ENCODE data around the gene LY86. TPM values are rescaled to one million over a fixed set of nuclear protein-coding genes. Genes with fewer than 3 reads are reported as not detected.
A peak's percentile ranks its signal among the peaks of the same experiment; 100 is the strongest.

The LY86 gene
- total RNA-seq, 4 donors from 2014 or later: 1.2 to 1.8 (median 1.3) TPM

GRCh38 chr6:6686748-6687601 lies 98.5 kb downstream of the LY86 start:
- DNase-seq (ENCODE audit: extremely low spot score): no peak
- intact Hi-C loops (cut with DNase I): no loop called here
- no peaks in the 10 kb centered on the region for H3K27me3 ChIP-seq
- peak overlapping the region; percentile 17 to 43 (median 29) for H3K4me3 ChIP-seq
- 50% methylated on average over 25 of the region's 26 CpGs for WGBS
- peak overlapping the region; percentile 35 to 53 (median 46) for H3K27ac ChIP-seq (replicated peaks in 1 of 4)
- no peaks in the 10 kb centered on the region for H3K36me3 ChIP-seq
- peaks cover 31 to 43% (median 38%) of the 10 kb centered on the region in 4 donors for H3K4me1 ChIP-seq
- TF ChIP-seq EP300 (IDR thresholded peaks at IDR 0.05): no peak
- TF ChIP-seq POLR2AphosphoS5 (IDR thresholded peaks at IDR 0.05): peak; percentile 53 to 67
- no peaks in the 10 kb centered on the region for H3K9me3 ChIP-seq

DNA sequence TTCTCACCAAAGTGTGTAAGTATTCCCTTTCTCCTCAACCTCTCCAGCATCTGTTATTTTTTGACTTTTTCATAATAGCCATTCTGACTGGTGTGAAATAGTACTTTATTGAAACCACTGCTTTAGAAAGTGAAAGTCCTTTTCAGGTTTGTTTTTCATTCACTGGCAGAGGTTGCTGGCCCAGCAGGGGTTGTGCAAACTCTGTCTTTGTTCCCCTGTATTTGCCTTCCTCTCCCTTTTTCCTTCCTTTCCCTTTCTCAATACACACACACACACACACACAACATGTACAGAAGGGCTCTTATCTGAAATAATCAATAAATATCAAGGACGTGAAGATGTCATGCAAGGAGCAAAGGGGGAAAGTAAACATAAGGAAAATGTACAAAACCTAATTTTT lies 99.8 kb downstream of the LY86 start:
- H3K36me3 ChIP-seq: no peaks in the 10 kb centered on the region
- TF ChIP-seq CTCF (IDR thresholded peaks at IDR 0.05): no peak
- TF ChIP-seq POLR2A (IDR thresholded peaks at IDR 0.05; ENCODE audit: low read depth): no peak
- no peak for TF ChIP-seq EP300 (IDR thresholded peaks at IDR 0.05)
- no peak for TF ChIP-seq POLR2AphosphoS5 (IDR thresholded peaks at IDR 0.05)
- DNase-seq (ENCODE audit: extremely low spot score): no peak
- no peaks in the 10 kb centered on the region for H3K27me3 ChIP-seq
- intact Hi-C loops (cut with DNase I): no loop called here
- peaks cover 25 to 43% (median 38%) of the 10 kb centered on the region in 4 donors for H3K4me1 ChIP-seq
- H3K4me3 ChIP-seq: no peak overlapping the region
- 50% methylated on average over 1 of the region's 1 CpG for WGBS
- H3K27ac ChIP-seq (replicated peaks in 1 of 4): peak overlapping the region; percentile 12 to 73 (median 36)
- H3K9me3 ChIP-seq: no peaks in the 10 kb centered on the region

- no peaks in the 10 kb centered on the region for H3K9me3 ChIP-seq
- peak overlapping the region in 3 of 4 donors; percentile 12 to 73 (median 47) for H3K27ac ChIP-seq (replicated peaks in 1 of 4)
- intact Hi-C loops (cut with DNase I): no loop called here
- WGBS: 64% methylated on average over 1 of the region's 1 CpG
- H3K4me3 ChIP-seq: no peak overlapping the region
- TF ChIP-seq POLR2A (IDR thresholded peaks at IDR 0.05; ENCODE audit: low read depth): no peak
- no peak for TF ChIP-seq EP300 (IDR thresholded peaks at IDR 0.05)
- TF ChIP-seq POLR2AphosphoS5 (IDR thresholded peaks at IDR 0.05): no peak
- no peak for TF ChIP-seq CTCF (IDR thresholded peaks at IDR 0.05)
- peaks cover 0 to 4% (median 0%) of the 10 kb centered on the region in 4 donors for H3K27me3 ChIP-seq
- no peak for DNase-seq (ENCODE audit: extremely low spot score)
- no peaks in the 10 kb centered on the region for H3K36me3 ChIP-seq
- peaks cover 25 to 45% (median 38%) of the 10 kb centered on the region in 4 donors for H3K4me1 ChIP-seq
Measured at GRCh38 chr6:6688951-6689350, 100.4 kb downstream of the LY86 start.

DNA sequence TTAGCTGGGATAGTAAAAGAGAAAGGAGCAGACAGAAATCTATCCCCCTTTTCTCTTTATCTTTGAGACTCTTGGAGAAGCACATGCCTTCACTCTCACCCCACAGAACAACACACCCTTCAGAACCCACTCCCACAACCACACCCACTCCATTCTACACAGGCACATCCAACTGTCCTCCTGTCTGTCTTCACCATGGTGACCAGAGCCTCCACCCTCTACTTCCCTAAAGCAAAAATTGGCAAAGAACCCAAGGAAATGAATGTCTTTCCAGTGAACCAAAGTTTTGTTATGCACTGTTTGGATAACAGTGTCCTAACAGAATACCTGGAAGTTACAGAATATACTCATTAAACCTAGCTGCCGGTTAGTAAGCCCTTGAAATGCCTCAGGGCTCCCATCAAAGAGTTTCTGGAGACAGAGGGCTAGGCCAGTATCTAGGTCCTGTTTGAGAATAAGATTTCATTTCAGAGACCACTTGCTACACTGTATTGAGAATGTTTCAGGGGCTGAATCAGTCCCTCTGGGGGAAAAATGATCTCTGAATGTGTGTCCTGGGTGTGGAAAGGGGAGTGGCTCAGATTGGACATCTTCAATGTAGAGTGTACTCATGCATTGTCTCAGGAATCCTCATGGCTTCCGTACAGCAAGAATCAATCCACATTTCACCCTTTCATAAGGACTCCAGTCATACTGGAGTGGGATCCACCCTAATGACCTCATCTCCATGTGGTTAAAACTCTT lies 101.1 kb downstream of the LY86 start:
- H3K4me1 ChIP-seq: peaks cover 29 to 52% (median 41%) of the 10 kb centered on the region in 4 donors
- 43% methylated on average over 2 of the region's 2 CpGs for WGBS
- DNase-seq (ENCODE audit: extremely low spot score): no peak
- H3K9me3 ChIP-seq: no peaks in the 10 kb centered on the region
- H3K4me3 ChIP-seq: no peak overlapping the region
- TF ChIP-seq POLR2A (IDR thresholded peaks at IDR 0.05; ENCODE audit: low read depth): no peak
- TF ChIP-seq EP300 (IDR thresholded peaks at IDR 0.05): no peak
- no peak for TF ChIP-seq CTCF (IDR thresholded peaks at IDR 0.05)
- no peak for TF ChIP-seq POLR2AphosphoS5 (IDR thresholded peaks at IDR 0.05)
- H3K36me3 ChIP-seq: no peaks in the 10 kb centered on the region
- peak overlapping the region; percentile 33 to 73 (median 55) for H3K27ac ChIP-seq (replicated peaks in 1 of 4)
- peaks cover 0 to 6% (median 0%) of the 10 kb centered on the region in 4 donors for H3K27me3 ChIP-seq
- intact Hi-C loops (cut with DNase I): no loop called here

GRCh38 chr6:6690144-6690483 lies 101.6 kb downstream of the LY86 start:
- intact Hi-C loops (cut with DNase I): no loop called here
- Histone ChIP-seq H3K27me3 (peaks cover 0 to 6% (median 0%) of the 10 kb centered on the region in 4 donors), H3K27ac (replicated peaks in 1 of 4) (peak overlapping the region; percentile 33 to 73 (median 55)), H3K9me3 (no peaks in the 10 kb centered on the region), H3K4me3 (no peak overlapping the region), H3K36me3 (no peaks in the 10 kb centered on the region), H3K4me1 (peaks cover 35 to 57% (median 47%) of the 10 kb centered on the region in 4 donors)
- no peak for DNase-seq (ENCODE audit: extremely low spot score)
- no peak for TF ChIP-seq POLR2AphosphoS5 (IDR thresholded peaks at IDR 0.05)
- TF ChIP-seq CTCF (IDR thresholded peaks at IDR 0.05): no peak
- TF ChIP-seq EP300 (IDR thresholded peaks at IDR 0.05): no peak
- TF ChIP-seq POLR2A (IDR thresholded peaks at IDR 0.05; ENCODE audit: low read depth): no peak
- 100% methylated on average over 1 of the region's 2 CpGs for WGBS
